Measurements from ENCODE around the gene CD82. TPM values are rescaled to one million over a fixed set of nuclear protein-coding genes. Genes with fewer than 3 reads are reported as not detected.

Gene CD82
- total and polyA plus RNA-seq, 2 of the 8 experiments (the other 6 are each of a cell fraction or from before 2014, with no cell fraction given): 7.9 to 10.3 TPM

GRCh38 chr11:44561275-44561805, 4.1 kb upstream of the CD82 start (continued):
- no peak for TF ChIP-seq JUND (IDR thresholded peaks at IDR 0.05; ENCODE audit: low read length)
